T-helper 2 cell treated with Interferon-gamma antibody and Interleukin-4, amounts not matched to agents 100 ng/mL and 5 ng/mL, for 36 hours (primary cell): ENCODE data around the gene RAD23A. TPM values are rescaled to one million over a fixed set of nuclear protein-coding genes. Genes with fewer than 3 reads are reported as not detected.
"Not testable (repeated sequence)": the region's sequence is repeated elsewhere in the genome, so short reads cannot be mapped to it uniquely, and the experiment has no call there.

ENCODE experiments used
- intact Hi-C: fragments of 100-400 bp; cut with micrococcal nuclease; formaldehyde crosslinking; loops from one replicate; pipeline ENCODE4 v1.15.1; 2023
- total RNA-seq: library from RNA; stranded (reverse); gene quantifications from 2 replicates; pipeline ENCODE4 v1.2.3, GENCODE V29; 2022

Gene RAD23A
- total RNA-seq, 1 donor from 2014 or later, result 119 TPM

DNA sequence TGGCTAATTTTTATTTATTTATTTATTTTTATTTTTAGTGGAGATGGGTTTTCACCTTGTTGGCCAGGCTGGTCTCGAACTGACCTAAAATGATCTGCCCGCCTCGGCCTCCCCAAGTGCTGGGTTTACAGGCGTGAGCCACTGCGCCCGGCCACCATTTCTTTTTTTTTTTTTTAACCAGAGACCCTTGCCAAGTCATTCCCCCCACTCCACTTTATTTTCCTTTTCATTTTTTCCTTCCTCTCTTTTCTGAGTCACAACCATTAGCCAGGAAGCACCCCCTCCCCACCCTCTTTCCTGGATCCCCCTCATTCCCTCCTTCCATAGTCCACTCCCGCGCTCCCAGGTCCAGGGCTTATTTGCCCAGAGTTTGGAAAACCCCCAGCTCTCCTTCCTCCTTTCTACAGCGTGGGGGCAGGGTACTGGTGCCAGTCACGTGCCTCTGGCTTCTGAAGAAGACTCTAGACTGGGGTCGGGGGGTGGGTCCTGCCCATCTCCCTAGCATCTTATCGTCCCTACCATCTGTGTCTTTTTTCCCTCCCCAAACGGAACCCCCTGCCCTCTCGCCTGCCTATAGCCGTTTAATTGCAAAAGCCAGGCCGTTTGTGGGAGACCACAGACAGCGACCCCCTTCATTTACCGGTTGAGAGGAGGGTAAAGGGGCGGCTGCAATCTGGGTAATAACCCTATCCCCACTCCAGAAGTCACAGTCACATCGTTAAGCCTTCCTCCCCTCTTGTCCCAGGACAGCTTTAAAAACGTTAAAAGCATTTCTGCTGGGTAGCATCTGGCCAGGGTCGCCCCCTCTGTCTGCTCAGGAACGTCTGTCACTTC is 8.4 kb upstream of the RAD23A start:
- intact Hi-C loops, result loop anchor here (5.0 to 10.0 kb wide), 2 partner anchors 173 to 215 kb away; partner anchors contain the start of genes IER2 and STX10

DNA sequence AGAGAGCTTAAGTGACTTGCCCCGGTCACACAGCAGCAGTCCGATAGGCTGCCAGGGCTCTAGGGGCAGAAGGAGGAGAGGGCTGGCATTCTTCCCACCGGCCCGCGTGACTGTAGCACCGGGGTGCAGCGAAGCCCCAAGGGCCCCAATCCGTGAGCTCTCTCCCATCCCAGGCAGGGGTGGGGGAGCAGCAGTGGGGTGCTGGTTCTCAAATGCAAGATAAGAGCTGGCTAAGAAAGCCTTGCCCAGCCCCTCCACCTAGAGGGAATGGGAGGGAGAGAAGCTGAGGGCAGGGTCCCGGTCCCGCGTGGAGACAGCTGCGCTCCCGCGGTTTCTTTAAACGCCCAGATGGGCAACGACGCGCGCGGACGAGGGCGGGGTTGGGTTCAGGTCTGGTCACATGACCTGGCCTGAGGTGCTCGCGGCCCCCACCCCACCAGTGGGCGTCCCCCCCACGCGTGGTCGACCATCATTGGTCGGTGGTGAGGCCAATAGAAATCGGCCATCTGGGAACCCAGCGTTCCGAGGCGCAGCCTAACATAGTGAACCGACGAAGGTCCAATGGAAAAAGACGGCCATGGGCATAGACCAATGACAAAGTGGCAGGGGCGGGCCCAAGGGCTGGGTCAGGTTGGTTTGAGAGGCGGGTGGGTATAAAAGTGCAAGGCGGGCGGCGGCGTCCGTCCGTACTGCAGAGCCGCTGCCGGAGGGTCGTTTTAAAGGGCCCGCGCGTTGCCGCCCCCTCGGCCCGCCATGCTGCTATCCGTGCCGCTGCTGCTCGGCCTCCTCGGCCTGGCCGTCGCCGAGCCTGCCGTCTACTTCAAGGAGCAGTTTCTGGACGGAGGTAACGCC is 7.5 kb upstream of the RAD23A start, which contains the start of gene CALR:
CALR (plus strand) TSS at position 683 of the 852 bp plus-strand sequence; CDS start at position 754, 71 bp downstream.
- intact Hi-C loops, result loop anchor here (1.0 to 10.0 kb wide), 3 partner anchors 47 to 214 kb away; partner anchors contain the start of genes GCDH, IER2 and STX10

- intact Hi-C loops, result loop anchor here (1.0 to 10.0 kb wide), 3 partner anchors 48 to 213 kb away; partner anchors contain the start of genes GCDH, IER2 and STX10
These were observed 6.7 kb upstream of the RAD23A start for GRCh38 chr19:12938779-12939601.

DNA sequence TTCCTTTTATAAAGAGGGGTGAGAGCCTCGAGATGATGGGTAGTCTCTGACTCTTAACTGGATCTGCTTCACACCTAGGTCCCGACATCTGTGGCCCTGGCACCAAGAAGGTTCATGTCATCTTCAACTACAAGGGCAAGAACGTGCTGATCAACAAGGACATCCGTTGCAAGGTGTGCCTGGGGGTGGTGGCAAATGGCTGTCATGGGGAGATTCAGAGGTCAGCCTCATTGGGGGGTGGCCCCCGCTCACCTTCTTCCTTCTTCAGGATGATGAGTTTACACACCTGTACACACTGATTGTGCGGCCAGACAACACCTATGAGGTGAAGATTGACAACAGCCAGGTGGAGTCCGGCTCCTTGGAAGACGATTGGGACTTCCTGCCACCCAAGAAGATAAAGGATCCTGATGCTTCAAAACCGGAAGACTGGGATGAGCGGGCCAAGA is 5.7 kb upstream of the RAD23A start:
- intact Hi-C loops, result loop anchor here (5.0 to 10.0 kb wide), 3 partner anchors 175 to 1145 kb away; partner anchors contain the start of genes C19orf67, IER2 and STX10

- intact Hi-C loops, result loop anchor here (10.0 kb wide), 1 partner anchor 1144 kb away; the partner anchor contains the start of gene C19orf67
These were observed 4.8 kb upstream of the RAD23A start for GRCh38 chr19:12940897-12941296.

GRCh38 chr19:12943437-12944044 is 2.1 kb upstream of the RAD23A start:
- intact Hi-C loops, result loop anchor here (10.0 kb wide), 1 partner anchor 1141 kb away; the partner anchor contains the start of gene C19orf67

GRCh38 chr19:12944104-12944674 is 1.5 kb upstream of the RAD23A start:
- intact Hi-C loops, result loop anchor here (10.0 kb wide), 1 partner anchor 1141 kb away; the partner anchor contains the start of gene C19orf67

DNA sequence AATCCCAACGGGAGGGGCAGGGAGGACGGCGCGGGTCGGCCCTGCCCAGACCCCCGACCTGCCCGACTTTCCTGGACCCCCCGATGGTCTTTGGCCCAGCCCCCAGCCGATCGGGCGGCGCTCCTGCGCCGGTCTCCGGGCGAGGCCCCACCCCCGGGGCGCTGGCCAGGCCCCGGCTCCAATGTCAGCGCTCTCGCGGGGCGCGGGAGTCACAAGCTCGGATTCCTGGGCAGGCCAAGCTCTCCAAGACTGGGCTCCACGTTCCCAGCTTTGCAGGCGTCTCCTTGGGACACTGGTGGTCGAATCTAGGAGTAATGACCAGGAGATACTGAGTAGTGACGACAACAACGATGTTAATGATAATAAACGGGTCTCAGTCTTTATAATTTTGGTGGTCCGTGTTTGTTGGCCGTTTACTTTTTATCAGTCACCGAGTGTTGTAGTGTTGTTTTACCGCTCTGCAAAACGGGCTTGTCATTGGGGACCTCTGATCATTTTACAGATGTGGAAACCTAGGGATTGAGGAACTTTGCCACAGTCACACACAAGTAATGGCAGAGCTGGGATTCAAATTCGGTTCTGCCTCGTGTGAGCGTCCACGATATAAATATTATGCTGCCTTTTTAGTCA is 545 bp downstream of the RAD23A start:
- intact Hi-C loops, result loop anchor here (10.0 kb wide), 1 partner anchor 1139 kb away; the partner anchor contains the start of gene C19orf67

DNA sequence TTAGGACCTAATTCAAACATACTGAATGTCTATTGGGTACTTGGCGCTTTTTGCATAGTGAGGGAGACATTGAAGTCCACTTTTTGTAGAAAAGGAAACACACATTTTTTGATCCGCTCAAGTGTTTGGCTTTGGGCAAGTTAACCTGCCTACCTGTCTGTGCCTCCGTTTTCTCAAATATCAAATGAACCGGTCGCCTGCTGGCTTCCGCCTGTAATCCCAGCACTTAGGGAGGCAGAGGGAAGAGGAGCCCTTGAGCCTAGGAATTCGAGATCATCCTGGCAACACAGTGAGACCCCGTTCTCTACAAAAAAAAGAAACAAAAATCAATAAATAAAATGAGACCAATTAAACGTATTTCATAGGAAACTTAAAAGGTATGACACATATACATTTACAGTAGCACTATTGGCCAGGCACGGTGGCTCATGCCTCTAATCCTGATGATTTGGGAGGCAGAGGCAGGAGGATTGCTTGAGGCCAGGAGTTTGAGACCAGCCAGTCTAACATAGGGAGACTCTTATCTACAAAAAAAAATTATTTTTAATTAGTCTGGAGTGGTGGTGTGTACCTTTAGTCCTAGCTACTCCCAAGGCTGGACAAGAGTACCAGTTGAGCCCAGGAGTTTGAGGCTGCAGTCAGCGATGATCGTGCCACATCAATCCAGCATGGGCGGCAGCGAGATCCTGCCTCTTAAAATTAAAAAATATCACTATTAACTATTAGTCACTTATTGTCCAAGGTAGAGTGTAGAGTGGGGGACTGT is 1.3 kb downstream of the RAD23A start:
- intact Hi-C loops, result loop anchor here (10.0 kb wide), 1 partner anchor 1138 kb away; the partner anchor contains the start of gene C19orf67

DNA sequence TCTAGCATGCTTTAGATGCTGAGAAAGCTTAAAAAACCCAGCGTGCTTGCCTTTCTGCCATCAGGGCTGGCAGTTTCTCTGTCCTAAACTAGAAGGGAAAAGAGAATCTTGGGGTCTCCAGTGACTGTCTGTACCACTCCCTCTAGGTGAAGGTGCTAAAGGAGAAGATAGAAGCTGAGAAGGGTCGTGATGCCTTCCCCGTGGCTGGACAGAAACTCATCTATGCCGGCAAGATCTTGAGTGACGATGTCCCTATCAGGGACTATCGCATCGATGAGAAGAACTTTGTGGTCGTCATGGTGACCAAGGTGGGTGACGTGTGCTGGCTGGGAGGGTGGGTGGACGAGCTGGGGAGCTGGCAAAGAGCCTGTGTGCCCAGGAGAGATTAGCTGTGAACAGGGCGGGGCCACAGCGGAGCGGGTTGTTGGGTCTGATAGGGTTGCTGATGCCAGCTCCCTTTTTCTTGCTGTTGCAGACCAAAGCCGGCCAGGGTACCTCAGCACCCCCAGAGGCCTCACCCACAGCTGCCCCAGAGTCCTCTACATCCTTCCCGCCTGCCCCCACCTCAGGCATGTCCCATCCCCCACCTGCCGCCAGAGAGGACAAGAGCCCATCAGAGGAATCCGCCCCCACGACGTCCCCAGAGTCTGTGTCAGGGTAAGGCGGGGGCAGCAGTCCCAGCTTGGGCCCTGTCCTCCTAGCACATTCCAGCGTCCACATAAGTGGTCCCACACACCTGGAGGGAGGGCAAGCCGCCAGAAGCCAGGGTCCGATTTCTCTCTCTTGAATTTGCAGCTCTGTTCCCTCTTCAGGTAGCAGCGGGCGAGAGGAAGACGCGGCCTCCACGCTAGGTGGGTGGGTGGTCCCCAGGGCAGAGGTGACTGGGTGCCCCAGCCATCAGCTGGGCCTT is 2.3 kb downstream of the RAD23A start:
- intact Hi-C loops, result loop anchor here (10.0 kb wide), 1 partner anchor 1137 kb away; the partner anchor contains the start of gene C19orf67

DNA sequence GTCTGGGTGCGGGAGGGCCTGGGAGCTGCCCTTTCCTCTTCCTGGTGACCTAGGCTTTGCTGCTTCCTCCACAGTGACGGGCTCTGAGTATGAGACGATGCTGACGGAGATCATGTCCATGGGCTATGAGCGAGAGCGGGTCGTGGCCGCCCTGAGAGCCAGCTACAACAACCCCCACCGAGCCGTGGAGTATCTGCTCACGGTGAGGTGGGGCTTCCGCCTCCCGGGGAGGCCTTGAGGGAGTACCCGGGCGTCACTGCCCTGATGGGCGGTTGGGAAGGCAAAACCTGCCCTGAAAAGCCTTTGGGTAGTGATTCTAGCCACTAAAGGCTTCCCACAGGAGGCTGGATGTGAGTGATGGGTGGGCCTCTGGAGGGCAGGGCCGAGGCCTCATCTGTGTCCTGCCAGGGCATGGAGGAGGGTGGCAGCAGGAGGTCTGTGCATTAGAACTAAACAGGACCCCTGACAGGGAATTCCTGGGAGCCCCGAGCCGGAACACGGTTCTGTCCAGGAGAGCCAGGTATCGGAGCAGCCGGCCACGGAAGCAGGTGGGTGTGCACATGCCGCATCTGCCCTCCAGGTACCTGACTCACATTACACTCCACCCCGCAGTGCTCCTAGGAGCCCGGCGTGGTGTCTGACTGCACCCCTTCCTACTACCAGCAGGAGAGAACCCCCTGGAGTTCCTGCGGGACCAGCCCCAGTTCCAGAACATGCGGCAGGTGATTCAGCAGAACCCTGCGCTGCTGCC is 3.1 kb downstream of the RAD23A start:
- intact Hi-C loops, result loop anchor here (10.0 kb wide), 1 partner anchor 1136 kb away; the partner anchor contains the start of gene C19orf67

- intact Hi-C loops, result loop anchor here (10.0 kb wide), 1 partner anchor 1135 kb away; the partner anchor contains the start of gene C19orf67
These were observed 4.0 kb downstream of the RAD23A start for GRCh38 chr19:12949363-12950283.

DNA sequence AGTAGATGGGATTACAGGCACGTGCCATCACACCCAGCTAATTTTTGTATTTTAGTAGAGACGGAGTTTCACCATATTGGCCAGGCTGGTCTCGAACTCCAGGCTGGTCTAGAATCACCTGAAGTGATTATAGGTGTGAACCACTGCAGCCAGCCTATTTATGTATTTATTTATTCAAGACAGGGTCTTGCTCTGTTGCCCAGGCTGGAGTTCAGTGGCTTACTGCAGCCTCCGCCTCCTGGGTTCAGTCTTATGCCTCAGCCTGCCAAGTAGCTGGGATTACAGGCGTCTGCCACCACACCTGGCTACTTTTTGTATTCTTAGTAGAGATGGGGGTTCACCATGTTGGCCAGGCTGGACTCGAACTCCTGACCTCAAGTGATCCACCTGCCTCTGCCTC is 6.4 kb downstream of the RAD23A start:
- intact Hi-C loops, result not testable (repeated sequence)

- intact Hi-C loops, result no loop called here
These were observed 7.0 kb downstream of the RAD23A start for GRCh38 chr19:12952488-12953137.
